Measurements from ENCODE around the gene LYPD1.
"Not testable (repeated sequence)": the region's sequence is repeated elsewhere in the genome, so short reads cannot be mapped to it uniquely, and the experiment has no call there.

The LYPD1 gene

DNA sequence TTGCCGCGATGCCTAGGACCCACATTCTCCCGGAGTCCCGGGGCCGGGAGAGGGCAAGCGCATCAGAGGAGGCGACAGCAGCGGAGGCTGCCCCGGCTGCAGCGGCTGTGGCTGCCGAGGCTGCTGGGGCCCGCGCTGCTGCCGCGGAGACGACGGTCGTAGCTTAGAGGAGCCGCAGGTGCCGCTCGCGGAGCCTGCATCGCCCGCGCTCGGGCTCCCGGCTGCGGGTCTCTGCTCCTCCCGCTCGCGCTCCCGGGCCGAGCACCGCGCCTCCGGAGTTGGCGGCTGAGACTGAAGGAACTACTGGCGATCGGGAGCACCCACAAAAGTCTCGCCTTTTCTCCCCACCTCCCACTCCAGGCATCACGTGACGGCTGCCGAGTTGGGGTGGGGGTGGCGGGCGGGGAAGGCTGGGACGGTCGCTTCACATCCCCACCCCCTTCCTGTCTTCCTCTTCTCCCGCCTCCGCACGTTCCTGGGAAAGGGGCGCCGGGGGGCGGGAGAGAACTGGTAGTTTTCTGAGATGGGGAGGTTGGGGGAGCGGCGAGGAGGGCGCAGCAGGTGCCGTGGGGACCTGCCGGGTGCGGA, at the start of gene LYPD1:
LYPD1 (minus strand) TSS at position 298 of the 588 bp plus-strand sequence; CDS start at position 25, 273 bp downstream.
- FAIRE-seq: no peak

DNA sequence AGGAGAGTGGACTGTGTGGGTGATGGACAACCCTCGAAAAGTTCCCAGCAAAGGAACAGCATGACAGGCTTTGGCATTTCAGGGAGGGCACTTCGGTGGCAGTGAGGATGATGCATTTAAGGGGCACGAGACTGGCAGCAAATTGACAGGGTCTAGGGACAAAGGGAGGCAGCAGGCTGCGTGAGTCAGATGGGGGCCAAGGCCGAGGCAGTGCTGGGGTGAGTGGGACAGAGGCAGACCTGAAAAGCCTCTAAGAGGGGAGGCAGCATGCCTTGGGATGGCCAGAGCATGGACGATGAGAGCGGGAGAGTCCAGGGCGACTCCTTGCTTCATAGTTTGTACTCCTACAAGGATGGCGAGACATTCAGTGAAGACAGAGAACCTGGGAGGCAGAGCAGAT, 49.5 kb upstream of the LYPD1 start:
- FAIRE-seq: no peak

GRCh38 chr2:132716954-132717353, 46.9 kb upstream of the LYPD1 start:
- no peak for FAIRE-seq

- no peak for FAIRE-seq
Measured at GRCh38 chr2:132715386-132716351, 45.7 kb upstream of the LYPD1 start.

- no peak for FAIRE-seq
Measured at GRCh38 chr2:132703396-132703795, 33.4 kb upstream of the LYPD1 start.

DNA sequence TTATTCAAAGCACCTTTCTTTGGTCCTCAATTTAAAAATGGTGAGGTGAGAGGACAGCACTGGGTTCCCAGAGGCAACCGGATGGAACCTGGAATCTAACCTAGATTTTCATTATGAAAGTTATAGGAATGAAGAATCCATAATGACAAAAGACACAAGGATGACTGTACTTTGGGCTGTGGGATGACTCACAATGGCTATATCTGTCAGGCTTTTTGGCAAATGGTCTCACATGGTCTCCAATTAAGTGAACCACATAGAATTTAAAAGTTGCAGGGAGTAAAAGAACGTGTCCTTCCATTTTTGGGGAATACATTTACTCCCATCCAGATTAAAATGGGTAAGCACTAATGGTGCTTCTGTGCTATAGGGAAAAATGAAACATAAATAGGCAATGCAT, 31.8 kb upstream of the LYPD1 start:
- FAIRE-seq: no peak

DNA sequence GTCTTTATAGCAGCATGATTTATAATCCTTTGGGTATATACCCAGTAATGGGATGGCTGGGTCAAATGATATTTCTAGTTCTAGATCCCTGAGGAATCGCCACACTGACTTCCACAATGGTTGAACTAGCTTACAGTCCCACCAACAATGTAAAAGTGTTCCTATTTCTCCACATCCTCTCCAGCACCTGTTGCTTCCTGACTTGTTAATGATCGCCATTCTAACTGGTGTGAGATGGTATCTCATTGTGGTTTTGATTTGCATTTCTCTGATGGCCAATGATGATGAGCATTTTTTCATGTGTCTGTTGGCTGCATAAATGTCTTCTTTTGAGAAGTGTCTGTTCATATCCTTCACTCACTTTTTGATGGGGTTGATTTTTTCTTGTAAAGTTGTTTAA, 29.8 kb upstream of the LYPD1 start:
- FAIRE-seq: not testable (repeated sequence)

DNA sequence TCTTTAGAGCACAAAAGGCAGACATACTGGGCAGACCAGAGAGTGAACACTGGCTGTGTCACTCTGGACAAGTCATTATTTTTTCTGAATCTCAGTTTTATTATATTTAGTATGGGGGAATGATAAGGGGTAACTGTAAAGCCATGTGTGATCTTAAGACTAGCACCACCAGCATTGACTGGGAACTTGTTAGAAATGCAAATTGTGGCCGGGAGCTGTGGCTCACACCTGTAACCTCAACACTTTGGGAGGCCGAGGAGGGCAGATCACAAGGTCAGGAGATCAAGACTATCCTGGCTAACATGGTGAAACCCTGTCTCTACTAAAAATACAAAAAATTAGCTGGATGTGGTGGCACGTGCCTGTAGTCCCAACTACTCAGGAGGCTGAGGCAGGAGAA, 28.3 kb upstream of the LYPD1 start:
- FAIRE-seq: not testable (repeated sequence)

GRCh38 chr2:132697556-132698205, 27.7 kb upstream of the LYPD1 start:
- FAIRE-seq: no peak

DNA sequence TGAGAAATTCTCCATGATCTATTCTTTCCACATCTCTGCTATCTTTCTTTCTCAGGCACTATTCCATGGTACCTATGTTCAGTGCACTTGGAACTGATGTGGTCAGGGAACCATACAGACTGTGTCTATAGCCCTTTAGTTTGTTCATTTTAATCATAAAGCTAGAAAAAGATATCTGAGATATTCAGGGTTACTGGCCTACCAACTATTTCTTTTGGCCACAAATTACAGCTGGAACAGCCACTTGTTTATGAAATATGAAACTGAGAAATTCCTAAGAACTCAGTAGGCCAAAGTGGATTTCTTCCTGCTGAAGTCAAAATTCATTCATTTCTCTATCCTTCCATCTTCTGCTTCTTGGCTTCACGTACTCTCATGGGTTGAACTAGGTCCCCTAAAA, 22.8 kb upstream of the LYPD1 start:
- no peak for FAIRE-seq

- FAIRE-seq: no peak
Measured at GRCh38 chr2:132691556-132691955, 21.6 kb upstream of the LYPD1 start.

- FAIRE-seq: no peak
Measured at GRCh38 chr2:132690664-132691303, 20.8 kb upstream of the LYPD1 start.

- FAIRE-seq: no peak
Measured at GRCh38 chr2:132681766-132682165, 11.8 kb upstream of the LYPD1 start.

- no peak for FAIRE-seq
Measured at GRCh38 chr2:132680544-132680943, 10.5 kb upstream of the LYPD1 start.

- no peak for FAIRE-seq
Measured at GRCh38 chr2:132678483-132678882, 8.5 kb upstream of the LYPD1 start.

GRCh38 chr2:132677661-132678060, 7.7 kb upstream of the LYPD1 start:
- no peak for FAIRE-seq

DNA sequence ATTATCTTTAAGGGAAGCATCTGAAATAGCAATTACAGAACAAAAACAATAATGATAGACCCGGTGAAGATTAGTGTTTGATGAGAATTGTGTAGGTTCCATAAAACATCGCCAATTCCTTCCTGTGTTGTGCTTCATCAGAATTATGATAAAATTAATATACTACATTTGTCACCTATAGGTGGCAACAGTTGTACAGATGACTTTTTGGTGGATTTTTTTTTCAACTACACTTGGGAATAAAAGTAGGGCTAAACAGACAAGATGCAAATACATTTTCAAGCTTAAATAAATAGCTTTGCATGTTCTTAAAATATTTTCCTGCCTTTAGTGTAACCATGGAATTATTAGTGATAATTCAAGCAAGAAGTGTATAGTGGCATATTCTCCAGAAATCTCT, 7.0 kb upstream of the LYPD1 start:
- FAIRE-seq: no peak

- no peak for FAIRE-seq
Measured at GRCh38 chr2:132671151-132671835, 1.3 kb upstream of the LYPD1 start.

DNA sequence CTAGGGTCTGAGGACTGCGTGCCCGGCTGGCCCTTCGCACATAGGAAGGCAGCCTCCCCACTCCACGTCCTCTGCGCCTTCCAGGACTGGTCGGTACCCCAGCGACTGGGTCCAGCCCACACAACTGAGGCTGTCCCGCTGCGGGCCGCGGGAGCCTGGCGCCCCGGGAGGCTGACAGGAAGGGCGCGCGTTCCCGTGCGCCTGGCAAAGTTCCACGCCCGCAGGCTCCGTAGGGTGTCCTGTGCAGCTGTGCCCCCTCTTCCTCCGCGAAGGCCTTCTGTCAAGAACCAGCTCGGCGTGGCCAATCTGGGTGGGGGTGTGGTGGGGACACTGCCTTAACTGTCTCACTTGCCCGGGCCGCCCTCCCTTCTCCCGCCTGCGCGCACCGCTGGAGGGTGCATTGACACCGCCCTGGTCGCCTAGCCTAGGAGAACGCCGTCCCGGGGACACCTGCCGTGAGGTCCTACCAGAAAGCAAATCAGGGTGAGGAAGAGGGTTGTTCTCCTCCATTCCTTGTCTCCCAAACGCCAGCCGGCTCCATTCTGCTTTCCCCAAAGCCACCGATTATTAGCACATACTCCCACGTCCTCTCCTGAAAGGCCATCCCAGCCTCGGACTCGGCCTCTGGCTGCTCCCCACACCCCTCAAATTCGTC, 618 bp upstream of the LYPD1 start:
- FAIRE-seq: no peak

DNA sequence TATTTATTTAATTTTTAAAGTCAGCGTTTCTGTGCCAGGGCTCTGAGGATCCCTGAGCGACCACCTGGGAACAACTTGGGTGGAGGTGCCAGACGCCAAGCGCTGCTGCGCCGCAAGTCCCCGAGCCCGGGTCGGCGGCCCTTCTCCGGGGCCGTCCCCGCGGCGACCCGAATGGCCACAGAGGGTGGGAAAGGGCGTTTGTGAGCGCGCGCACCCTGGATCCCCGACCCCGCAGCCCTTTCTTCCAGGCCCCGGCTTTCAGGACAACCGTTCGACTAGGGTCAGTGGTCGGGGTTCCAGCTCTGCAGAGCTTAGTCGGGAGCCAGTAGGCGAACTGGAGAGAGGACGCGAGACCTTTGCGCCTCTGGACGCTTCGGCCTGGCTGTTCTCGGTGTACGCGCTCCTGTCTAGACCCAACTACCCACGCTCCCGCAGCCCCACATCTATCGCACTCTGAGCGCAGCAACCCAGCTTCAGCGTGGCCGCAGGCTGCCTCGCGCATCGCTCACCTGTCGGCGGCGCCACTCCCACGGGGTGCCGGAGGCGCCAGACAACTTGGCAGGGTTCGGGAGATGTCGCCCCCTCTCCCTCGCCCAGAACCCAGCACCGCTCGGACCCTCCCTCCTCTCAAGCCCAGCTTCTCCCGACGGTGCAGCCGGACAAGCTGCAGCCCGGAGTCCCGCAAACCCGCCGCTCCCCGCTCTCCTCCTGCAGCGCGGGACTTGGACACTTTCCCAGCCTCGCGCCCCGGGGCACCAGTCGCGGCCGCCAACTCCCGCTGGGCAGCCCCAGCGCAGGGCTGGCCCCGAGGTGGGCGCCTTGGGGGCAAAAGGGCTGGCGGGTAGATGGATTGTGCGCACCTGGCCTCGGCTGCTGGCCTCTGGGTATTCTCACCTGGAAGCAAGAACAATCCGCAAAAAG, 758 bp downstream of the LYPD1 start:
- FAIRE-seq: no peak

Data from endometrium (tissue), 2 donors.